Measurements from ENCODE around the gene PLEKHA7.

The PLEKHA7 gene

GRCh38 chr11:16787035-16787742 is 227.0 kb downstream of the PLEKHA7 start:
- Histone ChIP-seq H3K79me2 (ENCODE audit: control insufficient read depth, low read length) (no peaks in the 10 kb centered on the region), H3K27ac (ENCODE audit: low read depth, low read length) (no peak overlapping the region), H3K27me3 (ENCODE audit: control insufficient read depth, low read length) (peaks cover 6% of the 10 kb centered on the region), H3K4me1 (ENCODE audit: control insufficient read depth, low read length) (no peaks in the 10 kb centered on the region), H3K9me2 (replicated peaks; ENCODE audit: control insufficient read depth, low read length) (no peaks in the 10 kb centered on the region), H3F3A (ENCODE audit: control insufficient read depth, insufficient read depth) (no peaks in the 10 kb centered on the region), H3K36me3 (ENCODE audit: control insufficient read depth, low read length) (no peaks in the 10 kb centered on the region), H4K20me1 (ENCODE audit: control insufficient read depth, insufficient read depth, low read depth, low read length) (no peaks in the 10 kb centered on the region; the same call in 1 of the 2 replicates), H3K4me3 (ENCODE audit: low read length) (no peak overlapping the region), H3K9me3 (ENCODE audit: control insufficient read depth, insufficient read depth, low read length) (no peaks in the 10 kb centered on the region), H3K4me2 (ENCODE audit: low read length) (no peak overlapping the region)
- TF ChIP-seq EZH2phosphoT487 (IDR thresholded peaks at IDR 0.05; ENCODE audit: borderline replicate concordance, low read length) (no peak), CTCF (IDR thresholded peaks at IDR 0.05; ENCODE audit: low read depth, low read length, poor library complexity, severe bottlenecking) (no peak)

- no peaks in the 10 kb centered on the region for H3K79me2 ChIP-seq (ENCODE audit: control insufficient read depth, low read length)
- no peak overlapping the region for H3K4me2 ChIP-seq (ENCODE audit: low read length)
- H3K9me3 ChIP-seq (ENCODE audit: control insufficient read depth, insufficient read depth, low read length) = no peaks in the 10 kb centered on the region
- H3K4me1 ChIP-seq (ENCODE audit: control insufficient read depth, low read length) = no peaks in the 10 kb centered on the region
- no peaks in the 10 kb centered on the region for H3K9me2 ChIP-seq (replicated peaks; ENCODE audit: control insufficient read depth, low read length)
- no peaks in the 10 kb centered on the region for H3F3A ChIP-seq (ENCODE audit: control insufficient read depth, insufficient read depth)
- H3K4me3 ChIP-seq (ENCODE audit: low read length) = no peak overlapping the region
- H3K27ac ChIP-seq (ENCODE audit: low read depth, low read length) = no peak overlapping the region
- TF ChIP-seq CTCF (IDR thresholded peaks at IDR 0.05; ENCODE audit: low read depth, low read length, poor library complexity, severe bottlenecking) (no peak), EZH2phosphoT487 (IDR thresholded peaks at IDR 0.05; ENCODE audit: borderline replicate concordance, low read length) (no peak)
- no peaks in the 10 kb centered on the region; the same call in 1 of the 2 replicates for H4K20me1 ChIP-seq (ENCODE audit: control insufficient read depth, insufficient read depth, low read depth, low read length)
- no peaks in the 10 kb centered on the region for H3K36me3 ChIP-seq (ENCODE audit: control insufficient read depth, low read length)
- peaks cover 6% of the 10 kb centered on the region for H3K27me3 ChIP-seq (ENCODE audit: control insufficient read depth, low read length)
These were observed 228.1 kb downstream of the PLEKHA7 start for GRCh38 chr11:16786131-16786530.

GRCh38 chr11:16785520-16786128 is 228.6 kb downstream of the PLEKHA7 start:
- no peaks in the 10 kb centered on the region for H3K9me3 ChIP-seq (ENCODE audit: control insufficient read depth, insufficient read depth, low read length)
- TF ChIP-seq CTCF (IDR thresholded peaks at IDR 0.05; ENCODE audit: low read depth, low read length, poor library complexity, severe bottlenecking) = peak; percentile 83
- TF ChIP-seq EZH2phosphoT487 (IDR thresholded peaks at IDR 0.05; ENCODE audit: borderline replicate concordance, low read length) = no peak
- H4K20me1 ChIP-seq (ENCODE audit: control insufficient read depth, insufficient read depth, low read depth, low read length) = no peaks in the 10 kb centered on the region; the same call in 1 of the 2 replicates
- no peaks in the 10 kb centered on the region for H3K9me2 ChIP-seq (replicated peaks; ENCODE audit: control insufficient read depth, low read length)
- H3K4me3 ChIP-seq (ENCODE audit: low read length) = no peak overlapping the region
- no peaks in the 10 kb centered on the region for H3K79me2 ChIP-seq (ENCODE audit: control insufficient read depth, low read length)
- no peaks in the 10 kb centered on the region for H3K36me3 ChIP-seq (ENCODE audit: control insufficient read depth, low read length)
- peaks cover 6% of the 10 kb centered on the region for H3K27me3 ChIP-seq (ENCODE audit: control insufficient read depth, low read length)
- no peak overlapping the region for H3K27ac ChIP-seq (ENCODE audit: low read depth, low read length)
- H3F3A ChIP-seq (ENCODE audit: control insufficient read depth, insufficient read depth) = no peaks in the 10 kb centered on the region
- H3K4me2 ChIP-seq (ENCODE audit: low read length) = no peak overlapping the region
- H3K4me1 ChIP-seq (ENCODE audit: control insufficient read depth, low read length) = no peaks in the 10 kb centered on the region

Data from DOHH2 (cell line).